Activated CD8-positive, alpha-beta T cell treated with anti-CD3 and anti-CD28 coated beads for 36 hours (primary cell): Measurements from ENCODE around the gene LRRC47. TPM values are rescaled to one million over a fixed set of nuclear protein-coding genes. Genes with fewer than 3 reads are reported as not detected.
A peak's percentile ranks its signal among the peaks of the same experiment; 100 is the strongest.

Experiments used
- ATAC-seq: fragments of 200-7000 bp; cut with Tn5 transposase; one replicate; pipeline ENCODE4 v1.10.0; 2021; ENCODE audit warnings: mild to moderate bottlenecking, moderate library complexity
- CTCF ChIA-PET: fragments of 350-600 bp; sonication (Branson Sonifier 250); formaldehyde crosslinking; loops from one replicate; lab custom pipeline; 2021; ENCODE audit warnings: antibody characterized with exemption; lab: Charles Lee
- POLR2A ChIA-PET: fragments of 350-600 bp; sonication (Branson Sonifier 250); formaldehyde crosslinking; loops from one replicate; lab custom pipeline; 2021; ENCODE audit warnings: antibody characterized with exemption; lab: Charles Lee
- DNase-seq: peaks from one replicate; pipeline ENCODE4 v3.0.0-alpha.2; 2020
- H3K27ac Mint-ChIP-seq: one replicate; pipeline ENCODE4 v1.8.0; 2021; ENCODE audit warnings: mild to moderate bottlenecking, mixed read lengths
- H3K27me3 Mint-ChIP-seq: one replicate; pipeline ENCODE4 v1.8.0; 2021; ENCODE audit warnings: mixed read lengths
- H3K36me3 Mint-ChIP-seq: one replicate; pipeline ENCODE4 v1.8.0; 2021; ENCODE audit warnings: low read depth, mixed read lengths
- H3K4me1 Mint-ChIP-seq: one replicate; pipeline ENCODE4 v1.8.0; 2021; ENCODE audit warnings: low read depth, mixed read lengths
- H3K4me3 Mint-ChIP-seq: one replicate; pipeline ENCODE4 v1.8.0; 2021; ENCODE audit warnings: mild to moderate bottlenecking, moderate library complexity, mixed read lengths
- H3K9me3 Mint-ChIP-seq: one replicate; pipeline ENCODE4 v1.8.0; 2021; ENCODE audit warnings: mixed read lengths
- intact Hi-C: fragments of 100-400 bp; cut with micrococcal nuclease; formaldehyde crosslinking; loops from one replicate; pipeline ENCODE4 v1.10.0; 2022
- total RNA-seq, 2 experiments: library from RNA; stranded (reverse); gene quantifications; one replicate each; pipeline ENCODE4 v1.2.3, GENCODE V29; 2021
- TF ChIP-seq, protein P1 (sequence below): fragments of 200-600 bp; IDR thresholded peaks from one replicate; pipeline ENCODE4 v1.8.0; 2022; ENCODE audit warnings: antibody characterized with exemption, mild to moderate bottlenecking

Gene LRRC47
- total RNA-seq, 2 experiments from 2014 or later, result 32.6 to 33.1 TPM

DNA sequence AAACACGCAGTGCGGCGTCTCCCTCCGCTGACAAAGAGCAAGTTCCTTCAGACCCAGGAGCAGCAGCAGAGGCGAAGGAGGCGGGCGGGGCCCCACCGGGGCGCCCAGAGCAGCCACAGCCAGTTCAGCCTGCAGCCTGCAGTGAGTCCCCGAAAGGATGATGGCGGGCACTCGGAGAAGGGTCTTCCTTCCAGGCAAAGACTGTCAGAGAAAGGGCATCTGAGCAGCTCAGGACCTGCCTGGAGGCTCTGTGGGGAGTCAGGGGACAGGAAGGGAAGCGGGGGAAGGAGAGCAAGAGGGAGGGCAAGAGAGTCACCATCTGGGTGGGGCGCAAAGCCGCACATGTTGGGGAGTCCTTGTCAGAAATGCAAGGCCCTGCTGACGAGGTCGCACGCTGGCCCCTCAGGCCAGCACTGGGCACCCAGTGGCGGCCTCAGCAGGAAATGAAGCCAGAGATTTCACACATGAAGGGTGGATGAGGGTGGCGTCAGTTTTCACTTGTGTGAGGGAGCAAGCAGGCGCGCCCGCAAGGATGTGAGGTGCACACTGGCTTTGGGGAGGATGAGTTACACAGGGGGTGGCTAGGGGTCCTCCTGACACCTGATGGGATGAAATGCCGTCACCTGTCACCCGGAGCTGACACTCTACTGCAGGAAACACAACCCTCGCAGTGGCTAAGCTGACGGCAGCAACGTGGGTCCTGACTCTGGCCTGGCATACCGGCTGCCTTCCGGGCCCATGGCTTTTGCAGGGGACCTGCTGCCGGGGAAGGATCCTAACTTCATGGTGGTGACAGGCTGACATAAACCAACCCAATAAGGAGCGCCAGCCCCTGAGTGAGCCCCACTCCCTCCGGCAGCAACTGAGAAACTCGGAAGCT lies 6.6 kb downstream of the LRRC47 start:
- TF ChIP-seq, protein P1, sequence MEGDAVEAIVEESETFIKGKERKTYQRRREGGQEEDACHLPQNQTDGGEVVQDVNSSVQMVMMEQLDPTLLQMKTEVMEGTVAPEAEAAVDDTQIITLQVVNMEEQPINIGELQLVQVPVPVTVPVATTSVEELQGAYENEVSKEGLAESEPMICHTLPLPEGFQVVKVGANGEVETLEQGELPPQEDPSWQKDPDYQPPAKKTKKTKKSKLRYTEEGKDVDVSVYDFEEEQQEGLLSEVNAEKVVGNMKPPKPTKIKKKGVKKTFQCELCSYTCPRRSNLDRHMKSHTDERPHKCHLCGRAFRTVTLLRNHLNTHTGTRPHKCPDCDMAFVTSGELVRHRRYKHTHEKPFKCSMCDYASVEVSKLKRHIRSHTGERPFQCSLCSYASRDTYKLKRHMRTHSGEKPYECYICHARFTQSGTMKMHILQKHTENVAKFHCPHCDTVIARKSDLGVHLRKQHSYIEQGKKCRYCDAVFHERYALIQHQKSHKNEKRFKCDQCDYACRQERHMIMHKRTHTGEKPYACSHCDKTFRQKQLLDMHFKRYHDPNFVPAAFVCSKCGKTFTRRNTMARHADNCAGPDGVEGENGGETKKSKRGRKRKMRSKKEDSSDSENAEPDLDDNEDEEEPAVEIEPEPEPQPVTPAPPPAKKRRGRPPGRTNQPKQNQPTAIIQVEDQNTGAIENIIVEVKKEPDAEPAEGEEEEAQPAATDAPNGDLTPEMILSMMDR, result no peak
- Mint-ChIP-seq H3K27me3 (no peaks in the 10 kb centered on the region), H3K9me3 (no peaks in the 10 kb centered on the region), H3K36me3 (peaks cover 19% of the 10 kb centered on the region), H3K27ac (no peak overlapping the region), H3K4me3 (no peak overlapping the region), H3K4me1 (peaks cover 33% of the 10 kb centered on the region)
- DNase-seq (no peak), ATAC-seq (no peak)
- CTCF ChIA-PET, result no interaction called here
- POLR2A ChIA-PET, result no interaction called here
- intact Hi-C loops, result no loop called here

DNA sequence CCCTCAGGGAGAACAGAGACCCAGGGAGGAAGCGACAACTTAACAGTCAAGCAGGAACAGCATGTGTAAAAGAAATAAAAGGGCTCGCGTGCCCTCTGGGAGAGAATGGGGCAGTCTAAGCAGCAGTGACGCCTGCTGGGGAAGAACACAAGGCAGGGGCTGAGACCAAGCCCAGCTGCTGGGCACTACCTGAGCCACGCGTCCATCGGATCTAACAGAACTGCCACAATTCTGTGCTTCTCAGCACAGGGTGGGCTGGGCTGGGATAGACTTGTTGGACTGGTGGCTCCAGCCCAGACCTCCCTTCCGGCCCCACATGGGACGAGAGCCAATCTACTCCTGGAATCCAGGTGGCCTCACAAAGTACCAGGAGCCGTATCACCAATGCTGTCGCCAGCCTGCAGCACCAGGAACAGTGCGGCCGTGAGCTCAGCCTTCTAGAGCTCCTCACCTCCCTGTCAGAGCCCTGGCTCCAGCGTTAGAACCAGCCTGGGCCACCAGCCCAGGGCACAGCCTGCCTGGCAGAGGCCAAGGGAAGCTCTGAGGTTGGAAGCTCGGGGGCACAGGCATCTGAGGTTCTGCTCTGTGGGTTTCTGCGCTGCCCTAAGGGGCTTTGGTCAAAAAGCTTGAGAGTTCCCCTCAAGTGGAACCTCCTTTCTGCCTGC lies 7.4 kb downstream of the LRRC47 start:
- DNase-seq (no peak), ATAC-seq (no peak)
- ChIA-PET CTCF (no interaction called here), POLR2A (no interaction called here)
- intact Hi-C loops, result no loop called here
- Mint-ChIP-seq H3K27ac (no peak overlapping the region), H3K4me1 (peaks cover 29% of the 10 kb centered on the region), H3K4me3 (no peak overlapping the region), H3K27me3 (no peaks in the 10 kb centered on the region), H3K36me3 (peaks cover 25% of the 10 kb centered on the region), H3K9me3 (no peaks in the 10 kb centered on the region)
- TF ChIP-seq, protein P1, result no peak

DNA sequence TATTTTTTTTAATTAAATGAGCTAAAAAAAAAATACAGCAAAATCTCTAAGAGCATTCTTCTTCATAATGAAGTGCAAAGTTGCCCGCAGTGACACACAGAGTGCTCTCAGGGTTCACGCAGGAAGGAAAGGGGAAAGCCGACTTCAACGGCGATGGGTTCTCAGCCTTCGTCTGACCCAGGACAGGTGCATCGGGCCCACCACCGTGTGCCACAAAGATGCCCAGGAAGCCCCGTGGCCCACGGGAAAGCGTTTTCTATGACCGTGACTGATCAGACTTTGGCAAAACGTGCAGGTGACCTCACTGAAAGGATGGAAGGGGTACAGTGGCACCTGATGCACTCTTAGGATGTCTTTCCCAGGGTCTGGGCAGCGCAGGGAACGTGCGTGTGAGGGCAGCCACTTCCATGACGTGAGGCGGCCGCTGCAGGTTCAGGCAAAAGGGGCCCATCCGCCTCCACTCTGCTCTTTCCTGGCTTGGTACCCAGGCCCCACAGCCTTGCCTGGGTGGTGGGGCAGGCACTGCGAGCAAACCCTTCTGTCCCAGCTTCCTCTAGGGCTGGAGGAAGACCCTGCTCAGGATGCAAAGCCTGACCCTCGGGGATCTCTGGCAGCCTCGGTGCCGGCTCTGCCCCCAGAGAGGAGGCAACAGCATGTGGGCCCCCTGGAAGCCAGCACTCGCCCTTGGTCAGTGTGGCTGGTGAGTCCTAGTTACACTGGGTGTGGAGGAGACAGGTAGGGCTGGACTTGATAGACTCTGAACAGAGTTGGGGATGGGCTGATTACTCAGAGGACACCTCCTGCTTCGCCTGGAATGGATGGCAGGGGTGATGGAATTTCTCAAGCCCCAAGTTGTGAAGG lies 8.3 kb downstream of the LRRC47 start:
- peak overlapping the region; percentile 68 for H3K27ac Mint-ChIP-seq
- peaks cover 22% of the 10 kb centered on the region for H3K36me3 Mint-ChIP-seq
- TF ChIP-seq, protein P1, result no peak
- H3K27me3 Mint-ChIP-seq, result no peaks in the 10 kb centered on the region
- peaks cover 21% of the 10 kb centered on the region for H3K4me1 Mint-ChIP-seq
- DNase-seq (no peak), ATAC-seq (peak; percentile 5)
- intact Hi-C loops, result no loop called here
- H3K9me3 Mint-ChIP-seq, result no peaks in the 10 kb centered on the region
- ChIA-PET POLR2A (interaction anchor here (1.1 to 2.8 kb wide), 2 partner anchors 9 to 10 kb away, joined by 3 to 19 read pairs; partner anchors contain the start of gene LRRC47), CTCF (interaction anchor here (0.9 to 1.2 kb wide), 2 partner anchors 14 to 63 kb away, joined by 3 to 4 read pairs; no protein-coding TSS in a partner anchor)
- H3K4me3 Mint-ChIP-seq, result no peak overlapping the region

DNA sequence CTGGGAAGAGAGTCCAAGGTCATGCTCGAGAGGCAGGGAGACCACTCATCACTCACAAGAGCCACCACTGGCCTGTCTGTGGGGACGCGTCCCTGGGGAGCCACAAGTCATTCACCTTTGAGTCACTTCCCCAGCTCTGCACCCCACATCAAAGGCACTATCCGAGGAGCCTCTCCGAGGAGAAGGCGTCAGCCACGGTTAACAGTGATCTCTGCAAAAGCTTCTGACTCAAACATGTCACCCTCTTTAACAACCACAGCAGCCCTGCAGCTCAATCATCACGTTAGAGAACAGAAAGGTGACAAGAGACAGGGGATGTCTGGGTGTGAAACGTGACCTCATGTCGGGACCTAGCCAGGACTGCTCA lies 9.0 kb downstream of the LRRC47 start:
- DNase-seq, result peak; percentile 64
- H3K9me3 Mint-ChIP-seq, result no peaks in the 10 kb centered on the region
- peak overlapping the region; percentile 68 for H3K27ac Mint-ChIP-seq
- ChIA-PET POLR2A (interaction anchor here (1.1 to 2.8 kb wide), 2 partner anchors 9 to 10 kb away, joined by 3 to 19 read pairs; partner anchors contain the start of gene LRRC47), CTCF (interaction anchor here (0.9 to 1.2 kb wide), 3 partner anchors 14 to 63 kb away, joined by 3 to 4 read pairs (median 3); no protein-coding TSS in a partner anchor)
- H3K27me3 Mint-ChIP-seq, result no peaks in the 10 kb centered on the region
- H3K36me3 Mint-ChIP-seq, result peaks cover 22% of the 10 kb centered on the region
- TF ChIP-seq, protein P1, result no peak
- intact Hi-C loops, result no loop called here
- ATAC-seq, result peak; percentile 89
- H3K4me3 Mint-ChIP-seq, result no peak overlapping the region
- peaks cover 17% of the 10 kb centered on the region for H3K4me1 Mint-ChIP-seq
